HG02840 (cell line): ENCODE results near the gene SDSL.

Source experiments
- ATAC-seq: cut with Tn5 transposase; IDR thresholded peaks from one replicate; pipeline ENCODE4 v1.9.1; 2021; ENCODE audit warnings: mild to moderate bottlenecking, moderate library complexity, moderate number of reproducible peaks; ENCODE audit not compliant: unreplicated experiment, low FRiP score

SDSL gene, protein sequence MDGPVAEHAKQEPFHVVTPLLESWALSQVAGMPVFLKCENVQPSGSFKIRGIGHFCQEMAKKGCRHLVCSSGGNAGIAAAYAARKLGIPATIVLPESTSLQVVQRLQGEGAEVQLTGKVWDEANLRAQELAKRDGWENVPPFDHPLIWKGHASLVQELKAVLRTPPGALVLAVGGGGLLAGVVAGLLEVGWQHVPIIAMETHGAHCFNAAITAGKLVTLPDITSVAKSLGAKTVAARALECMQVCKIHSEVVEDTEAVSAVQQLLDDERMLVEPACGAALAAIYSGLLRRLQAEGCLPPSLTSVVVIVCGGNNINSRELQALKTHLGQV

DNA sequence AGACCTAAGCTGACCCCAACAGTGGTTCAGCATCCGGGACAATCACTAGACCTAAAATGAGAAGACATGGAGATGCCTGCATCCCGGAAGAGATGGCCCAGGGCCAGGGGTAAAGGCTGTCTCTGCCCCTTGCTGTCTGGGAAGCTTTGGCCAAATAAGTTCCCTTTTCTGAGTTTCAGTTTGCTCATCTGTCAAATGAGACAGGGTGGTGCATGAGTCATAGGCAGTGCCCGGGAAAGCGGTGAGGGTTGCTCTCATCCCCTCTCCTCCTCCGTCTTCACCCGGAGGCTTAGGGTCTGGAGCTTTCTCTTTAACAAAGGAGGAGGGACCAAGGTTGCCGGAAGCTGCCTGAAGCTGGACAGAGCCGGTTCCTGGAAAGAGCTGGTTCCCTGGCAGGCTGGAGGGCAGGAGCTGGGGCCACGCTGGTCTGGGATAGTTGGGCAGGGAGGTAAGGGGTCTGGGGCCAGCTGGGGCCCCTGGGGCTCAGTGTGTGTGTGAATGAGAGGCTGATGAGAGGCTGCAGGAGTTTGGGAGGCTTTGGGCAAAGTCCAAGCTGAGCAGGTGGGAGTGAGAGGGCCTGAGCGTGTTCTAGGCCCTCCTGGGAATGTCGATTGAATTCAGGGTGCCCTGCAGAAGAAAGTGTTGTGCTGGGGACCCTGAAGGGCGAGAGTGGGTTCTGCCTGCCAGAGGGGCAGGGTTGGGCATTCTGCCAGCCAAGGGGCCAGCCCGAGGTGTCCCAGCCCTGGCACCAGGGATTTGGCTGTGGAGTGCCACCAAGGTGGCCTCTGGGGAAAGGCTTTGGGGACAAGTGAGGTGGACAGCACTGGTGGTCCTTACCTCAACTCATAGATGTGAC is at the start of gene SDSL:
Gene SDSL (plus strand): TSS at position 351 of the 856 bp plus-strand sequence. CDS start 5,603 bp downstream, outside the sequence.
- ATAC-seq: peak; percentile 62

DNA sequence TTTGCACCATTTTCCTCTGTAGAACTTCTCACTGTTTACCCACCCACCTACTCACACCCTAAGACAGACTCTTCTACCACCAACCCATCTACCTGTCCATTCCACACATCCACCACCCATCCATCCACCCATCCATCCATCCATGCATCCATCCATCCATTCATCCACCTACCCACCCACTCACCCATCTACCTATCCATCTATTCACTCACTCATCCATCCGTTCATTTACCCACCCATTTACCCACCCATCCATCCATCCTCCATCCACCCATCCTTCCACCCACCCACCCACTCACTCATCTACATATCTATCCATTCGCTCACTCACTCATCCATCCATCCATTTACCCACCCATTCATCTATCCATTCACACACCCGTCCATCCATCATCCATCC is 48.7 kb upstream of the SDSL start:
- ATAC-seq: no peak

DNA sequence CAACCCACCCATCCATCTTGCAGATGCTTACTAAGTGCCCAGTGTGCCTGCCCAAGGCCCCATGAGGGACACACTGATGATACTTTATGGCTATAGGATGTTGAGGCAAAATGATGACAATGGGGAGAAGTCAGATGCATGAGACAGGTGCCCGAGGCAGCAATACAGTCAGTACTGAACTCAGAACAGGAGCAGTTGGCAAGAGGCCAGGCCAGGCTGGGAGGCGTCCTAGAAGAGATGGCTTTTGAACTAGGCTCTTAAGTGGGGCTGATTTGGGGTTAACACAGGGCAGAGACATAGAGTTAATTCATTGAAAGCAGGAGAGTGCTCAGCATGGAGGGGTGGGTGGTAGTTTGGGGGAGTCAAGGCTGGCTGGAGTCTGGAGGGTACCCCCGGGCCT is 48.2 kb upstream of the SDSL start:
- no peak for ATAC-seq

DNA sequence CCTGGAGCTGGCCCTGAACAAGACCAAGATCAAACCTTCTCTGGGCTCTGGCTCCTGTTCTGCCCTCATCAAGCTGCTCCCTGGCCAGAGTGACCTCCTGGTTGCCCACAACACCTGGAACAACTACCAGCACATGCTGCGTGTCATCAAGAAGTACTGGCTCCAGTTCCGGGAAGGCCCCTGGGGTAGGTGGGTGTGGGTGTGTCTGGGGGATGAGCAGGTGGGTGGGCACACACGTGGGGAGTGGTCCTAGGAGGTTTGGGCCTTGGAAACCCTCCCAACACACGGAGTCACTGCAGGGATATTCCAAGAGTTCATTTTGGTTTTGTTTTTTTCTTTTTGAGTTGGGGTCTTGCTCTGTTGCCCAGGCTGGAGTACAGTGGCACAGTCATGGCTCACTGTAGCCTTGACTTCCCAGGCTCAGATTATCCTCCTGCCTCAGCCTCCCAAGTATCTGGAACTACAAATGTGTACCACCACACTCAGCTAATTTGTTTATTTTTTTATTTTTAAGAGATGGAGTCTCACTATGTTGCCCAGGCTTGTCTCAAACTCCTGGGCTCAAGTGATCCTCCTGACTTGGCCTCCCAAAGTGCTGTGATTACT is 47.3 kb upstream of the SDSL start:
- no peak for ATAC-seq

DNA sequence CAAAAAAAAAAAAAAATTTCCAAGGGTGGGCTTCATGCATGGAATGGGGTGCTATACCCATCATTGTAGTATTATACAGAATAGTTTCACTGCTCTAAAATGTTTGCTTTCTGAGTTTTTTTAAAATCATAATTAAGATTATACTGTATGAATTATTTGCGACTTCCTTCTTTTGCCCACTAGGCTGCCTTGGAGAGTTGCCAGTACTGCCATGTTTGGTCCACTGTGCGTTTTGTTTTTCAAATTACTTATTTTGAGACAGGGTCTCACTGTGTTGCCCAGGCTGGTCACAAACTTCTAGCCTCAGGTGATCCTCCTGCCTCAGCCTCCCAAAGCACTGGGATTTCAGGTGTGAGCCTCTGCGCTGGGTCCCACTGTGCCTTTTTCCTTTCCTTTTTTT is 43.9 kb upstream of the SDSL start:
- no peak for ATAC-seq

DNA sequence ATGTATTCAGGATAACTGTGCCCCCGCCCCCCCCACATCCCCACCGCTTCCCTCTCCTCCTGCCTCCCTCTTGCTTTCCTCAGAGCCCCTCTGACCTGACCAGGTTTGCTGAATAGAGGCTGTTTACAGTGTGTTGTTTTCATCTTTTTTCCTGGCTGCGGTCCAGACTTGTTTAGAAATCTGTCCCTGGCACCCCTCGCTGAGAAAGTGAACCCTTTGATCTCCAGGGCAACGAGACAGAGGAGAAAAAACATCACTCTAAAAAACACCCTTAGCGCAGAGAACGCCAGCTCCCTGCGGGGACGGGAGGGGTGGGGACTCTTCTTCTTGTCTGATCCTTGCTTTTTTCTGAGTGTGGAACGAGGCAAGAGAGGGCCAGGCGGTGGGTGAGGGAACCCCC is 41.0 kb upstream of the SDSL start:
- no peak for ATAC-seq

DNA sequence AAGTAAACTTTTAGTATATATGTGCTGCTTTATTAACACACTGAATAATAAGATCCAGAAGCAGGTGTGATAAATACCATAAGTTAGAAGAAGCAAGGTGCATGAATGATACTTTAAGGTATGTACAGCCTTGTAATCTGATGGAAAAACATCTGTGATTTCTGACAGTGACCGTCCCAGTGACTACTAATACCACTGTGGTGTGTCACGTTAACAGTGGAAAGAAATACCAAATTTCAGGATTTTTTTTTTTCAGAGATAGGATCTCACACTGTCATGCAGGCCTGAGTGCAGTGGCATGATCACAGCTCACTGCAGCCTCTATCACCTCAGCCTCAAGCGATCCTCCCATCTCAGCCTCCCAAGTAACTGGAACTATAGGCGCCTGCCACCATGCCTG is 40.0 kb upstream of the SDSL start:
- ATAC-seq: no peak

DNA sequence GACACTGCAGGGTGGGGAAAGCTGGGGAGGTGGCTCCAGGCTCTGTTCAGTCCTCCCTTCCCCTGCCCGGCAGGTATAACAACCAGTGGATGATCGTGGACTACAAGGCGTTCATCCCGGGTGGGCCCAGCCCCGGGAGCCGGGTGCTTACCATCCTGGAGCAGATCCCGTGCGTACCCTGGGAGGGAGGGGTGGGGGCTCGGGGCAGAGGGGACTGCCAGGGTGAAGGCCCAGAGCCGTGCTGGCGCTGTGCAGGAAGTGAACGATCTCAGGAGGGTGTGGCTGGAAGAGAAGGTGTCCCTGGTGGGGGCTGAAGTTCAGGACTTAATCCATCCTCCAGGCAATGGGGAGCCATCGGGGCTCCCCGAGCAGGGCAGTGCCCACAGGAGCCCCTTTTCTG is 37.4 kb upstream of the SDSL start:
- no peak for ATAC-seq

DNA sequence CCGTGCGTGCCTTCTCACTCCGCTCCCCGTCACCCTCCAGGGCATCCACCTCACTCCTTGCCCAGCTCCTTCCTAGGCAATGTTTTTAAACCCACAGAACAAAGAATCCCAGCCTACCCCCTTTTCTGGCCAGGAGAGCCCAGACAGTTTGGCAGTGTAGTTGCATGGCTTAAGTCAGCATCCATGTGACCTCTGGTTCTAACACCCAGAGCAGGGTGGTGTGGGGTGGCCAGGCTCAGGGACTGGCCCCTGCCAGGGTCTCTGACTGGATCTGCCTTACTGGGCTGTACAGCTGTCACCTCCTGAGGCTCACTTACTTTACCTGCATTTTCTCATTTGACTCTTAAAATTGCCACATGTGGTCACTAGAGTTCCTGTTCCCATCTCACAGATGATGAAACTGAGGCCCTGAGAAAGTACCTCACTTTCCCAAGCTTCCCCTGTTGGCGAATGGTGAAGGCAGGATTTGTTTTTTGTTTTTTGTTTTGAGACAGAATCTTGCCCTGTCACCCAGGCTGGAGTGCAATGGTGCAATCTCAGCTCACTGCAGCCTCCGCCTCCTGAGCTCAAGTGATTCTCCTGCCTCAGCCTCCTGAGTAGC is 36.8 kb upstream of the SDSL start:
- no peak for ATAC-seq

DNA sequence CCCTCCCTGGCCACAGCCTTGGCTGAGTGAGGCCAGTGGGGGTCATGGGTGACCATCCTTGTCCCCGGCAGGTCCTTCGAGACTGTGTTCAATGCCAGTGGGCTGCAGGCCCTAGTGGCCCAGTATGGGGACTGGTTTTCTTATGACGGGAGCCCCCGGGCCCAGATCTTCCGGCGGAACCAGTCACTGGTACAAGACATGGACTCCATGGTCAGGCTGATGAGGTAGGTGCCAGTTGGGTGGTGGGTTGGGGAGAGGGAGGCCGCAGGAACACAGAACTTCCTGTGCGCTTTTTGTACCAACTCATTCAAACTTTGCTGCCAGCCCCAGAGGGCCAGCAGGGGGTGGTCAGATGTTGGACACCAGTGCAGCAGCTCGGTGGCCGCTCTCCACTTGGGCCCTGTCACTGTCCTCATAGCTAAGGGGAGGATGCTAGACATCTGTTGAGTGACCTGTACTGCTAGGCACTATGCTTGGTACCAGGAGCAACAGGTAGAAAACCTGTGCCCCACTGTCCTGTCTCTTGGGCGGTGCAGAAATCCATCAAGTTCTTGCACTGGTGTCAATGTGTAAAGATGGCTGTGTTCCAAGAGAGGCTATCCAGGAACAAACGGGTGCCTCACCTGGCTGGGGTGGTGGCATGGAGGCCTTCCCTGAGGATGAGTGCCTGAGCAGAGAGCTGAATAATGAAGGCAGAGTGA is 35.2 kb upstream of the SDSL start:
- no peak for ATAC-seq

DNA sequence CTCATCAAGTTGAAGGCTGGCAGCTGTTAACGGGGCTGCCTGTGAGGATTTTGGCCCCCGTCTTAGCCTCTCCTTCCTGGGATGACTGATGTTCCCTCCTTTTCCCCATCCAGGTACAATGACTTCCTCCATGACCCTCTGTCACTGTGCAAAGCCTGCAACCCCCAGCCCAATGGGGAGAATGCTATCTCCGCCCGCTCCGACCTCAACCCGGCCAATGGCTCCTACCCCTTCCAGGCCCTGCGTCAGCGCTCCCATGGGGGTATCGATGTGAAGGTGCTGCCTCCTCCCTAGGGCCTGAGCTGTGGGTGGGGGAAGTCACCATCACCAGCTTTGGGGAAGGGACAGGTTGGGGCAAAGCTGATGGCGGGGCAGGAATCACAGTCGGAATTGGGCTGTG is 34.5 kb upstream of the SDSL start:
- no peak for ATAC-seq

DNA sequence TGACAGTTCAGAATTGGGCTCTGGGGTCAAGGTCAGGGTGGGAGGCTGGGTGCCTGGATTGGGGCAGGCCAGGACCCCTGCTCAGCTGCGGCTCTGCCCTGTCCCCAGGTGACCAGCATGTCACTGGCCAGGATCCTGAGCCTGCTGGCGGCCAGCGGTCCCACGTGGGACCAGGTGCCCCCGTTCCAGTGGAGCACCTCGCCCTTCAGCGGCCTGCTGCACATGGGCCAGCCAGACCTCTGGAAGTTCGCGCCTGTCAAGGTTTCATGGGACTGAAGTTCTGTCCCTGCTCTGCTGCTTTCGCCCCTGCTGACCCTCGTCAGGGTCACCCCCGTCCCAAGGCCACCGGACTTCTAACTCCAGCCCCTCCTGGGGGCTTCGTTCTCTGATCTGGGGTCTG is 33.8 kb upstream of the SDSL start:
- no peak for ATAC-seq

DNA sequence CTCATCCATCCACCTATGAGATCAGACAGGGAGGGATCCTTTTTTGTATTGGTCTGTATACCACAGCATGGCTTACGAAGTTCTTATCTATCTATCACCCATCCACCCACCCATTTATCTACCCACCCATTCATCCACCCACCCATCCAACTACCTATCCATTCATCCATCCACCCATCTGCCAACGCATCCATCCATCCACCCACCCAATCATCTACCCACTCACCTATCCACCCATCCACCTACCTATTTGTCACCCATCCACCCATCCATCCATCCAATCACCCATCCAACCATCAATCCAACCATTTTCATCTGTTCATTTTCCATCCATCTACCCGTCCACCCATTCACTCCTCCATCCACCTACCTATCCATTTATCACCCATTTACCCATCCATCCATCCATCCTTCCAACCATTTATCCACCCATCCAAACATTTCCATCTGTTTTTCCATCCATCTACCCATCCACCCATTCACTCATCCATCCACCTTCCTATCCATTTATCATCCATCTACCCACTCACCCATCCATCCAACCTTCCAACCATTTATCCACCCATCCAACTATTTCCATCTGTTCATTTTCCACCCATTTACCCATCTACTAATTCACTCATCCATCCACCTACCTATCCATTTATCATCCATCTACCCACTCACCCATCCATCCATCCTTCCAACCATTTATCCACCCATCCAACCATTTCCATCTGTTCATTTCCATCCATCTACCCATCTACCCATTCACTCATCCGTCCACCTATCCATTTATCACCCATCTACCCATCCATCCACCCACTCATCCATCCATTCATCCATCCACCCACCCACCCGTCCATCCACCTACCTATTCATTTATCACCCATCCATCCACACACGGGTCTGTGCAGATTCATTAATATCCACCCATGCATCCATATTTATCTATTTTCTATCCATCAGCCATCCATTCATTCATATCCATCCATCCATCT is 31.8 kb upstream of the SDSL start:
- ATAC-seq: no peak

DNA sequence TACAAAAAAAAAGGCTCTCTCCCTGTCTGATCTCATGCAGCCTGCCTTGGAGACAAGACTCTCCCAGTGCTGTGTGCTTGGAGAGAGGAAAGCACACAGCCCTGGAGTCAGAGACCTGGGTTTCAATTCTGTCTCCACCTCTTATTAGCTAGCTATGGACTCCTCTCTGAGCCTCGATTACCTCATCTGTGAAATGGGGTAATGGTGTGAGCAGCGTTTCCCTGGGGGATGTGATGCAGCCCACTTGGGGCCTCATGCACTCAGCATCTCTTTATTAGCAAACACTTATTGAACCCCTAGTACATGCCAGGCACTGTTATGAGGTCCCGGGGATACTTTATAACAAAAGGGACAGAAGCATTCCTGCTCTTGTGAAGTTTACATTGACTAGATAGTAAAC is 31.0 kb upstream of the SDSL start:
- no peak for ATAC-seq

DNA sequence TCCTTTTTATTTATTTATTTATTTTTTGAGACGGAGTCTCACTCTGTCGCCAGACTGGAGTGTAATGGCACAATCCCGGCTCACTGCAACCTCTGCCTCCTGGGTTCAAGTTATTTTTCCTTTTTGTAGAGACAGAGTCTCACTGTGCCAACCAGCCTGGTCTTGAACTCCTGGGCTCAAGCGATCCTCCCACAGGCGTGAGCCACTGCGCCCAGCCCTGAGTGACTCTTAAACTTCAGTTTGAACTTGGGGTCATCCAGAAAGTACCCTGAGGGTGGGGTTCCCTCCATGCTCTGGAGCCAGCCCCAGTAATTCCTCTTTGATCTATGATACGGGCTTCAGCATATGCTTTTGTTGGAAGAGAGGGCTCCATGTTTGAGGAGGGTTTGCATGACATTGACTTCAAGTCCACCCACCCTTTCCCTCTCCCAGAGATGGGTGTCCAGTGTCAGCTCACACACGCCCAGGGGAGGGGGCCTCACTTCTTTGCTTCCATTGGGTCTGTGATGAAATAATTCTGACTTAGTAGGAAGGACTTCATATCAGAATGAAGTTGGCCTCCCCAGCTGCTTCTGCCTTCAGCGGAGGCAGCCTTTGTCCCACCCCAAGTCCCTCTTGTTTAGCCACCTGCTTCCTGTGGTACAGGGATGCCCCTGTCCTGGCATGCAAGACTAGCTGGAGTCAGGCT is 30.4 kb upstream of the SDSL start:
- no peak for ATAC-seq

DNA sequence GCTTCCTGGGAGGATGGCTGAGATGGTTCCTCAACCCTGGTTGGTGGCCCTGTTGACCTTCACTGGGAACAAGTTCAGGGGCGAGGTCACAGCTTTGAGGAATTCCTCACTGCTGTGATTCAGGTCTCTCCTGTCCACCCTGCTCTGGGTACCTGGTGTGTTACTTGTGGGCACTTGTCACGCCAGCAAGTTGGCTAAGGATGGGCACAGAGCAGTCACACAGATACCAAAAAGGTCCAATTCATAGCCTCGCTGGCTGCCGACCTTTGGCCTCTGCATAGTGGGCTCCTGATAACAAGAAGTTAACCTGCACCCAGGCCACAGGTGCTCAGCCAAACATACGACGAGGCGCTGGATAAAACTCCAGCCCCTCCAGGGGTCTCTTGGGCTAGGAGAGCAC is 29.7 kb upstream of the SDSL start:
- no peak for ATAC-seq

DNA sequence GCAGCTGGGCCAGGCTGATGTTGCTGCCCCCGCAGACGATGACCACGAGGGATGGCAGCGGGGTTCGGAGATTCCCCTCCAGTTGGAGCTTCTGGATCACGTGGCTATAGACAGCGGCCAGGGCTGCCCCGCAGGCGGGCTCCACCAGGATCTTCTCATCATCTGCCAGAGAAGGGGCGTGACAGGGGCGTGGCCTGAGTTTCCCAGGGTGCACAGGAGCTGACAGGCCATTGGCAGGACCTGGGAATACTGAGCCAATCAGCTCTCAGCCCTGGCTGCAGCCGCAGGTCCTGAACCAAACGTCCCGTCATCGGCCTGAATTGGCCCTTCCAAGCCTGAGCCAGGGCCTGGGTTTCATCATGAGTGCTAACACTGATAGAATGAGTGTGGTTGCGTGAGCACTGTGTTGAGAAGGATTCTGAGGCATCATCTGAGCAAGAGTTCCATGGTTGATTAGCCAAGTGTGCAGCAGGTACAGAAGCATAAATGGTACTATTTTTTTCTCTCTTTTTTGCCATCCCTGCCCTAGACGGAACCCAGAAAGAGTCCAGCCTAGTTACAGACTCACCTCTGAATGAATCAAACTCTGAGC is 29.1 kb upstream of the SDSL start:
- no peak for ATAC-seq

DNA sequence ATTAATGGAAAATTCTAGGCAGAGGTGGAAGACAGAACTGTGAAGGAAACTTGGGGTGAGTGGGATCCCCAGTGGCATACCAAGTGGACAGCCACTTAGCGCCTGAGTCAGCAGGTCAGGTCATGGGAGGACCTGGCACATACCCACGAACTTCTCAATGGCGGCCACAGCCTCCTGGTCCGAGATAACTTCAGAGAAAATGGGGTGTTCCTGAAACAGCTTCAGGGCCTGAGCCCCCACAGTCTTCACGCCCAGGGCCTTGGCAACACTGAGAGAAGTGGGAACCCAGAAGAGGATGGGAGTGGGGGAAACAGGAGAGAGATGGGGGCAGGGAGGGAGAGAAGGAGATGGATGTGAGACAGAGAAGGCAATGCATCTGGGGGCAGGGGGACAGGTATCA is 28.4 kb upstream of the SDSL start:
- ATAC-seq: no peak
